ENCODE data around the gene MSN. TPM values are rescaled to one million over a fixed set of nuclear protein-coding genes. Genes with fewer than 3 reads are reported as not detected.

MSN gene
- total RNA-seq, 2 donors from 2014 or later, result 344 to 390 TPM

GRCh38 chrX:65685112-65685511 is 17.7 kb downstream of the MSN start:
- Mint-ChIP-seq H3K27ac (peak overlapping the region; percentile 98), H3K4me3 (peak overlapping the region; percentile 71), H3K4me1 (peaks cover 50% of the 10 kb centered on the region), H3K36me3 (ENCODE audit: low read depth) (no peaks in the 10 kb centered on the region), H3K27me3 (no peaks in the 10 kb centered on the region)
- H3K9me3 ChIP-seq (ENCODE audit: control insufficient read depth, low read length, poor library complexity, severe bottlenecking), result no peaks in the 10 kb centered on the region
- ATAC-seq (no peak), DNase-seq (no peak)

GRCh38 chrX:65686236-65686635 is 18.8 kb downstream of the MSN start:
- H3K27me3 Mint-ChIP-seq, result no peaks in the 10 kb centered on the region
- H3K4me3 Mint-ChIP-seq, result peak overlapping the region; percentile 70
- H3K36me3 Mint-ChIP-seq (ENCODE audit: low read depth), result no peaks in the 10 kb centered on the region
- H3K4me1 Mint-ChIP-seq, result peaks cover 47% of the 10 kb centered on the region
- ATAC-seq, result no peak
- H3K9me3 ChIP-seq (ENCODE audit: control insufficient read depth, low read length, poor library complexity, severe bottlenecking), result no peaks in the 10 kb centered on the region
- H3K27ac Mint-ChIP-seq, result peak overlapping the region; percentile 98
- DNase-seq, result no peak

- no peak for ATAC-seq
- DNase-seq, result no peak
- H3K9me3 ChIP-seq (ENCODE audit: control insufficient read depth, low read length, poor library complexity, severe bottlenecking), result no peaks in the 10 kb centered on the region
- Mint-ChIP-seq H3K27me3 (no peaks in the 10 kb centered on the region), H3K27ac (peak overlapping the region; percentile 98), H3K4me1 (peaks cover 47% of the 10 kb centered on the region), H3K36me3 (ENCODE audit: low read depth) (no peaks in the 10 kb centered on the region), H3K4me3 (peak overlapping the region; percentile 52)
These were observed 19.9 kb downstream of the MSN start for GRCh38 chrX:65687367-65687766.

- H3K27ac Mint-ChIP-seq, result peak overlapping the region; percentile 98
- peaks cover 53% of the 10 kb centered on the region for H3K4me1 Mint-ChIP-seq
- no peaks in the 10 kb centered on the region for H3K27me3 Mint-ChIP-seq
- peak overlapping the region; percentile 69 for H3K4me3 Mint-ChIP-seq
- no peaks in the 10 kb centered on the region for H3K36me3 Mint-ChIP-seq (ENCODE audit: low read depth)
- ATAC-seq (no peak), DNase-seq (no peak)
- no peaks in the 10 kb centered on the region for H3K9me3 ChIP-seq (ENCODE audit: control insufficient read depth, low read length, poor library complexity, severe bottlenecking)
These were observed 21.0 kb downstream of the MSN start for GRCh38 chrX:65688403-65688871.

GRCh38 chrX:65689377-65689776 is 21.9 kb downstream of the MSN start:
- ATAC-seq, result no peak
- Mint-ChIP-seq H3K4me3 (peak overlapping the region; percentile 59), H3K27ac (peak overlapping the region; percentile 98), H3K36me3 (ENCODE audit: low read depth) (no peaks in the 10 kb centered on the region), H3K27me3 (no peaks in the 10 kb centered on the region), H3K4me1 (peaks cover 56% of the 10 kb centered on the region)
- DNase-seq, result no peak
- H3K9me3 ChIP-seq (ENCODE audit: control insufficient read depth, low read length, poor library complexity, severe bottlenecking), result no peaks in the 10 kb centered on the region

- DNase-seq (no peak), ATAC-seq (no peak)
- Mint-ChIP-seq H3K27me3 (no peaks in the 10 kb centered on the region), H3K4me1 (peaks cover 57% of the 10 kb centered on the region), H3K36me3 (ENCODE audit: low read depth) (peaks cover 3% of the 10 kb centered on the region), H3K27ac (peak overlapping the region; percentile 98), H3K4me3 (peak overlapping the region; percentile 53)
- no peaks in the 10 kb centered on the region for H3K9me3 ChIP-seq (ENCODE audit: control insufficient read depth, low read length, poor library complexity, severe bottlenecking)
These were observed 22.8 kb downstream of the MSN start for GRCh38 chrX:65690057-65690855.

GRCh38 chrX:65695849-65696449 is 28.5 kb downstream of the MSN start:
- DNase-seq (no peak), ATAC-seq (no peak)
- Mint-ChIP-seq H3K36me3 (ENCODE audit: low read depth) (peaks cover 3% of the 10 kb centered on the region), H3K4me1 (peaks cover 48% of the 10 kb centered on the region), H3K27ac (peak overlapping the region; percentile 98), H3K4me3 (peak overlapping the region; percentile 83), H3K27me3 (no peaks in the 10 kb centered on the region)
- no peaks in the 10 kb centered on the region for H3K9me3 ChIP-seq (ENCODE audit: control insufficient read depth, low read length, poor library complexity, severe bottlenecking)

GRCh38 chrX:65696613-65697012 is 29.2 kb downstream of the MSN start:
- no peak for DNase-seq
- no peaks in the 10 kb centered on the region for H3K27me3 Mint-ChIP-seq
- peak overlapping the region; percentile 83 for H3K4me3 Mint-ChIP-seq
- peak; percentile 11 for ATAC-seq
- H3K27ac Mint-ChIP-seq, result peak overlapping the region; percentile 98
- peaks cover 48% of the 10 kb centered on the region for H3K4me1 Mint-ChIP-seq
- peaks cover 3% of the 10 kb centered on the region for H3K36me3 Mint-ChIP-seq (ENCODE audit: low read depth)
- no peaks in the 10 kb centered on the region for H3K9me3 ChIP-seq (ENCODE audit: control insufficient read depth, low read length, poor library complexity, severe bottlenecking)

- ATAC-seq (no peak), DNase-seq (no peak)
- Mint-ChIP-seq H3K36me3 (ENCODE audit: low read depth) (peaks cover 3% of the 10 kb centered on the region), H3K27me3 (no peaks in the 10 kb centered on the region), H3K4me1 (peaks cover 45% of the 10 kb centered on the region), H3K27ac (peak overlapping the region; percentile 98), H3K4me3 (peak overlapping the region; percentile 78)
- H3K9me3 ChIP-seq (ENCODE audit: control insufficient read depth, low read length, poor library complexity, severe bottlenecking), result no peaks in the 10 kb centered on the region
These were observed 29.8 kb downstream of the MSN start for GRCh38 chrX:65697211-65697641.

- peak; percentile 24 to 55 (median 27) for DNase-seq
- Mint-ChIP-seq H3K4me1 (peaks cover 43% of the 10 kb centered on the region), H3K36me3 (ENCODE audit: low read depth) (peaks cover 3% of the 10 kb centered on the region), H3K27me3 (no peaks in the 10 kb centered on the region), H3K27ac (peak overlapping the region; percentile 98), H3K4me3 (peak overlapping the region; percentile 73)
- ATAC-seq, result peak; percentile 79
- no peaks in the 10 kb centered on the region for H3K9me3 ChIP-seq (ENCODE audit: control insufficient read depth, low read length, poor library complexity, severe bottlenecking)
These were observed 30.7 kb downstream of the MSN start for GRCh38 chrX:65697915-65698796.

- no peaks in the 10 kb centered on the region for H3K9me3 ChIP-seq (ENCODE audit: control insufficient read depth, low read length, poor library complexity, severe bottlenecking)
- H3K4me1 Mint-ChIP-seq, result peaks cover 44% of the 10 kb centered on the region
- H3K4me3 Mint-ChIP-seq, result no peak overlapping the region
- DNase-seq, result no peak
- no peak for ATAC-seq
- no peaks in the 10 kb centered on the region for H3K36me3 Mint-ChIP-seq (ENCODE audit: low read depth)
- H3K27ac Mint-ChIP-seq, result peak overlapping the region; percentile 77
- no peaks in the 10 kb centered on the region for H3K27me3 Mint-ChIP-seq
These were observed 35.5 kb downstream of the MSN start for GRCh38 chrX:65702956-65703355.

- Mint-ChIP-seq H3K27me3 (no peaks in the 10 kb centered on the region), H3K36me3 (ENCODE audit: low read depth) (peaks cover 4% of the 10 kb centered on the region), H3K4me3 (peak overlapping the region; percentile 10), H3K27ac (peak overlapping the region; percentile 95), H3K4me1 (peaks cover 42% of the 10 kb centered on the region)
- DNase-seq, result no peak
- no peaks in the 10 kb centered on the region for H3K9me3 ChIP-seq (ENCODE audit: control insufficient read depth, low read length, poor library complexity, severe bottlenecking)
- no peak for ATAC-seq
These were observed 38.0 kb downstream of the MSN start for GRCh38 chrX:65705439-65705838.
